SJCRH30 (cell line): ENCODE data around the gene SPPL2A. TPM values are rescaled to one million over a fixed set of nuclear protein-coding genes. Genes with fewer than 3 reads are reported as not detected.

Source experiments
- DNase-seq, 2 experiments: peaks; one replicate each; pipeline ENCODE4 v3.0.0-alpha.2; 2015 to 2020
- H3K27ac ChIP-seq: fragments of 250-450 bp; sonication (Bioruptor Pico); 2 replicates; pipeline ENCODE4 v1.5.1; 2020; ENCODE audit warnings: mild to moderate bottlenecking, moderate library complexity
- H3K27me3 ChIP-seq: fragments of 250-450 bp; sonication (Bioruptor Pico); 2 replicates; pipeline ENCODE4 v1.5.1; 2020; ENCODE audit warnings: mild to moderate bottlenecking, moderate library complexity
- H3K36me3 ChIP-seq: fragments of 250-450 bp; sonication (Bioruptor Pico); 2 replicates; pipeline ENCODE4 v1.5.1; 2020; ENCODE audit warnings: mild to moderate bottlenecking, moderate library complexity
- H3K4me1 ChIP-seq: fragments of 250-450 bp; sonication (Bioruptor Pico); 2 replicates; pipeline ENCODE4 v1.5.1; 2020; ENCODE audit warnings: mild to moderate bottlenecking, moderate library complexity
- H3K4me3 ChIP-seq: fragments of 250-450 bp; sonication (Bioruptor Pico); 2 replicates; pipeline ENCODE4 v1.5.1; 2020; ENCODE audit warnings: mild to moderate bottlenecking, moderate library complexity
- H3K9me3 ChIP-seq: fragments of 250-450 bp; sonication (Bioruptor Pico); replicated peaks from 2 replicates; pipeline ENCODE4 v1.5.1; 2020; ENCODE audit warnings: mild to moderate bottlenecking, moderate library complexity
- total RNA-seq: library from RNA; depleted of rRNA; stranded (reverse); fragments of >200 nt; shearing (Covaris generic); gene quantifications from 2 replicates; pipeline ENCODE4 v1.2.3, GENCODE V29; 2014

Gene SPPL2A
- total RNA-seq, 1 experiment from 2014 or later = 39.3 TPM

GRCh38 chr15:50686469-50687301 is 78.8 kb downstream of the SPPL2A start, which contains the start of gene TRPM7:
TSS of gene TRPM7 (minus strand) at chr15:50686797. CDS start at chr15:50686533, 264 bp downstream.
- Histone ChIP-seq H3K27me3 (no peaks in the 10 kb centered on the region), H3K4me3 (peak within 1 kb of the TSS; percentile 90), H3K9me3 (no peaks in the 10 kb centered on the region), H3K27ac (peak within 1 kb of the TSS; percentile 69), H3K4me1 (no peaks in the 10 kb centered on the region), H3K36me3 (0 out of 2 replicates have a peak, but pooled peaks cover 2% of the 10 kb centered on the region)
- peak; percentile 78 to 85 for DNase-seq

DNA sequence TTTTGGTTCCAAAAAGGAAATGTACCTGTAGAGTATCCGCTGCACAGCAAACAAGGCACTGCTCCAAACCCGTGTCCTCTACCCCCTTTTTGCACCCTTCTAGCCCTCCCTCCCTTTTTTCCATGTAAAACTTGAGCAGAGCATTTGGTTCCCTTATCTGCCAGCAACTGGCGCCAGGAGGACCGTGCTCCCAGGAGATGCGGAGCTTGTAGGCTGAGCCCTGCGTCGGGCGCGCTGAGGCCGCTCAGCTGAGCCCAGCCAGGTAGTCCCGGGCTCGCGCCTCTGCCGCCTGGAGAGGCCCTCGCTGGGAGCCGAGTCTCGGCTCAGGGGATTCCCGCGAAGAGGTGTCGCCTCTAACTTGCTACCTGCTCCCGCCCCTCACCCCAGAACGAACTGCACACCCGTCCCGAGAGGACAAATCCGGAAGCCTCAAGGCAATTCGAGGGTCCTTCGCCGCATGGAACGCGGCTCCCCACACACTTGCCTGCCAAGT is 79.5 kb downstream of the SPPL2A start:
- peak; percentile 48 to 56 for DNase-seq
- H3K9me3 ChIP-seq = no peaks in the 10 kb centered on the region
- H3K4me3 ChIP-seq = peak overlapping the region; percentile 90
- H3K27me3 ChIP-seq = no peaks in the 10 kb centered on the region
- H3K4me1 ChIP-seq = no peaks in the 10 kb centered on the region
- 0 out of 2 replicates have a peak, but pooled peaks cover 2% of the 10 kb centered on the region for H3K36me3 ChIP-seq
- peak overlapping the region; percentile 55 for H3K27ac ChIP-seq

DNA sequence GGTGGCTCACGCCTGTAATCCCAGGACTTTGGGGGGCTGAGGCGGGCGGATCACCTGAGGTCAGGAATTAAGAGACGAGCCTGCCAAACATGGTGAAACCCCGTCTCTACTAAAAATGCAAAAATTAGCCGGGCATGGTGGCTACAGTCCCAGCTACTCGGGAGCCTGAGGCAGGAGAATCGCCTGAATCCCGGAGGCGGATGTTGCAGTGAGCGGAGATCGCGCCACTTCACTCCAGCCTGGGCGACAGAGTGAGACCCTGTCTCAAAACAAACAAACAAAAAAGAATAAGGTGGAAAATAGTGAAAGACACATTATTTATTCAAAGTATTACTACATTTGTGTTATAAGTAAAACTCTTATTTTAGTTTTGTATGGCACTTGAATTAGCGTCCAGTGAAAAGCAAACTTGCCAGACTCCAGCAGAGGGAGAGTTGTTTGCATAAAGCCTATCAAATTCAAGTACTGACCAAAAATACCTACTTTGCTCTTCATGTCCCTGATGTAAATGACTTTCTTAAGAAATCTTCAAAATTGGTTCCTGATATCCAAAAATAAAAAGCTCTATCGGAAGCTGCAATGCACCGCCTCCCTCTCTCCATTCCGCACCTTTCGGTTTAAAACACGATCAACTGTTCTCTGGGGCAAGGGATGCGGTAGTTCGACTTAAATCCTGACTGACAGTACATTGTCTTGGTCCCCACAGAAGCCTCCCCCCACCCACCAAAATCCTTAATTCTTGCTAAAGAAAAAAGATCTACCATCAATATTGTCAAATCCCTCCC is 80.1 kb downstream of the SPPL2A start:
- Histone ChIP-seq H3K27me3 (no peaks in the 10 kb centered on the region), H3K9me3 (no peaks in the 10 kb centered on the region), H3K4me1 (no peaks in the 10 kb centered on the region), H3K27ac (no peak overlapping the region), H3K4me3 (peak overlapping the region; percentile 90), H3K36me3 (0 out of 2 replicates have a peak, but pooled peaks cover 2% of the 10 kb centered on the region)
- DNase-seq = no peak

- DNase-seq = no peak
- no peak overlapping the region for H3K4me3 ChIP-seq
- H3K27ac ChIP-seq = no peak overlapping the region
- 0 out of 2 replicates have a peak, but pooled peaks cover 2% of the 10 kb centered on the region for H3K36me3 ChIP-seq
- no peaks in the 10 kb centered on the region for H3K4me1 ChIP-seq
- H3K27me3 ChIP-seq = no peaks in the 10 kb centered on the region
- no peaks in the 10 kb centered on the region for H3K9me3 ChIP-seq
Observed at GRCh38 chr15:50681467-50681866, 84.0 kb downstream of the SPPL2A start.

GRCh38 chr15:50676799-50677483 is 88.6 kb downstream of the SPPL2A start:
- H3K27ac ChIP-seq = no peak overlapping the region
- peak; percentile 7 to 18 for DNase-seq
- H3K27me3 ChIP-seq = no peaks in the 10 kb centered on the region
- peaks cover 4% of the 10 kb centered on the region for H3K36me3 ChIP-seq
- H3K4me3 ChIP-seq = no peak overlapping the region
- no peaks in the 10 kb centered on the region for H3K9me3 ChIP-seq
- no peaks in the 10 kb centered on the region for H3K4me1 ChIP-seq

- peak in 1 of 2 experiments; percentile 33 for DNase-seq
- peaks cover 4% of the 10 kb centered on the region for H3K36me3 ChIP-seq
- H3K9me3 ChIP-seq = no peaks in the 10 kb centered on the region
- no peaks in the 10 kb centered on the region for H3K27me3 ChIP-seq
- no peaks in the 10 kb centered on the region for H3K4me1 ChIP-seq
- no peak overlapping the region for H3K4me3 ChIP-seq
- H3K27ac ChIP-seq = no peak overlapping the region
Observed at GRCh38 chr15:50675535-50676144, 89.9 kb downstream of the SPPL2A start.

DNA sequence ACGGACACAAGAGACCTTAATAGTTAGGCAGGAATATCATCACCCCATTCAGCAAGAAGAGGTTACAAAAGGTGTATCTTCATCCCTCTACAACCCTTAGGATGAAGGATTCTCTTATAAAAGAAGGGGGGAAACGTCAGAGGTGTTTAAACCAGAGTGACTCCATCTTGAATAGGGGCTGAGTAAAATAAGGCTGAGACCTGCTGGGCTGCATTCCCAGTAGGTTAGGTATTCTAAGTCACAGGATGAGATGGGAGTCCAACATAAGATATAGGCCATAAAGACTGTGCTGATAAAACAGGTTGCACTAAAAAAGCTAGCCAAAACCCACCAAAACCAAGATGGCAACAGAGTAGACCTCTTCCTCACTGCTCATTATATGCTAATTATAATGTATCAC is 95.4 kb downstream of the SPPL2A start:
- DNase-seq = no peak
- Histone ChIP-seq H3K9me3 (no peaks in the 10 kb centered on the region), H3K27me3 (no peaks in the 10 kb centered on the region), H3K4me1 (no peaks in the 10 kb centered on the region), H3K4me3 (no peak overlapping the region), H3K27ac (no peak overlapping the region), H3K36me3 (peaks cover 6% of the 10 kb centered on the region)

- Histone ChIP-seq H3K4me3 (no peak overlapping the region), H3K27me3 (no peaks in the 10 kb centered on the region), H3K9me3 (no peaks in the 10 kb centered on the region), H3K36me3 (peaks cover 9% of the 10 kb centered on the region), H3K27ac (no peak overlapping the region), H3K4me1 (no peaks in the 10 kb centered on the region)
- DNase-seq = no peak
Observed at GRCh38 chr15:50669611-50670010, 95.9 kb downstream of the SPPL2A start.

DNA sequence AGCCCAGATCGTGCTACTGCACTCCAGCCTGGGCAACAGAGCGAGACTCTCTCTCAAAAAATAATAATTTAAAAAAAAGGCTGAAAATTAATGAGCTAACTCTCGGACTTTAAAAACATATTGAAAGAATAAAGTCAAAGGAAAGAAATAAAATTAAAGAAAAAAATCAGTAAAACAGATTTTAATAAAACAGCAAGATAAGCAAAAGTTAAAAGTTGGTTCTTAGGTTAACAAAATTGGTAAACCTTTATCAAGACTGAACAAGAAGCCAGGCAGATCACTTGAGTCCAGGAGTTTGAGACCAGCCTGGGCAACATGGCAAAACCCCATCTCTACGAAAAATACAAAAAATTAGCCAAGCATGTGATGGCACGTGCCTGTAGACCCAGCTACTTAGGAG is 99.6 kb downstream of the SPPL2A start:
- Histone ChIP-seq H3K36me3 (peaks cover 19% of the 10 kb centered on the region), H3K4me3 (no peak overlapping the region), H3K27ac (no peak overlapping the region), H3K27me3 (no peaks in the 10 kb centered on the region), H3K4me1 (no peaks in the 10 kb centered on the region), H3K9me3 (no peaks in the 10 kb centered on the region)
- DNase-seq = no peak

DNA sequence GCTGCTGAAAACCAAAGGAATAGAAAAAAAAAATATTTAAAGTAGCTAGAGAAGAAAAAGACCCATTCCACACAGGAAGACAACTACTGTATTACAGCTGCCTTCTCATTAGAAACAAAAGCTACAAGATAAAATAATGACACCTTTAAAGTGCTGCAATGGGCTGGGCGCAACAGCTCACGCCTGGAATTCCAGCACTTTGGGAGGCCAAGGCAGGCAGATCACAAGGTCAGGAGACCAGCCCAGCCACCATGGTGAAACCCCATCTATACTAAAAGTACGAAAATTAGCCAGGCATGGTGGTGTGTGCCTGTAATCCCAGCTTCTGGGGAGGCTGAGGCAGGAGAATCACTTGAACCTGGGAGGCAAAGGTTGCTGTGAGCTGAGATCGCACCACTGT is 110.0 kb downstream of the SPPL2A start:
- H3K27me3 ChIP-seq = no peaks in the 10 kb centered on the region
- H3K4me1 ChIP-seq = no peaks in the 10 kb centered on the region
- no peak overlapping the region for H3K4me3 ChIP-seq
- H3K9me3 ChIP-seq = no peaks in the 10 kb centered on the region
- H3K36me3 ChIP-seq = peaks cover 20% of the 10 kb centered on the region
- DNase-seq = no peak
- H3K27ac ChIP-seq = no peak overlapping the region

DNA sequence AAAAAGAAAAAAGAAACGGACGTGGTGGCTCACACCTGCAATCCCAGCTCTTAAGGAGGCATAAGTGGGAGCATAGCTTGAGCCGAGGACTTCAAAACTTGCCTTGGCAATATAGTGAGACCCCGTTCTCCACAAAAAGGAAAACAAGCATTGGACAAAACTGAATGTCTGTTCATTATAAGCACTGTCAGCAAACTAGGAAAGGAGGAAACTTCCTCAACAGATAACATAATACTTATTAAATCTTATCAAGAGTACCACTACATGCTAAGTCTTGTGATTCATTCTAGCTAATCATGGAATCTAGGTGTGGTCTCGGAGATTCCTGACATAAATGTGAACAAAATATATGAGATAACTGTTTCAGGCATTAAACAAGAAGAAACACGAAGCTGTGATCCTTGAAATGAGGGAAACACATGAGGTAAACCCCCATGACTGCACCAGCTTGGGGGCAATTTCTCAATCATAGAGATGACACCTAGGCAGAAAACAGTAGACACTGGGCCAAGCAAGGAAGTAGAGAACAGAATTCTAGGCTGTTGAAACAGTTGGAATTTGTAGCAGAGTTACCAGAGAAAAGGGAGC is 112.3 kb downstream of the SPPL2A start:
- Histone ChIP-seq H3K27ac (no peak overlapping the region), H3K27me3 (no peaks in the 10 kb centered on the region), H3K9me3 (no peaks in the 10 kb centered on the region), H3K4me3 (no peak overlapping the region), H3K36me3 (peaks cover 31% of the 10 kb centered on the region), H3K4me1 (no peaks in the 10 kb centered on the region)
- DNase-seq = no peak

DNA sequence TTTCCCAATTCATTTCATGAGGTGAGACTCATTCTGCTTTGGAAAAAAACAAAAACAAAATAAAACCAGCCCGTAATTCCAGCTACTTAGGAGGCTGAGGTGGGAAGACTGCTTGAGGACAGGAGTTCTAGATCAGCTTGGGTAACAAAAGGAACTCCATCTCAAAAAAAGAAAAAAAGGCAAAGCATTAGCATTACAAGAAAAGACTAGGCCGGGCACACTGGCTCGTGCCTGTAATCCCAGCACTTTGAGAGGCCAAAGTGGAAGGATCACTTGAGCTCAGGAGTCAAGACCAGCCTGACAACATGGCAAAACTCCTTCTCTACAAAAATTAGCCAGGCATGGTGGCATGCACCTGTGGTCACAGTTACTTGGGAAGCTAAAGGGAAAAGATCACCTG is 112.8 kb downstream of the SPPL2A start:
- no peak overlapping the region for H3K27ac ChIP-seq
- H3K4me3 ChIP-seq = no peak overlapping the region
- H3K4me1 ChIP-seq = no peaks in the 10 kb centered on the region
- peaks cover 35% of the 10 kb centered on the region for H3K36me3 ChIP-seq
- no peak for DNase-seq
- H3K9me3 ChIP-seq = no peaks in the 10 kb centered on the region
- no peaks in the 10 kb centered on the region for H3K27me3 ChIP-seq
